Stromal cell of bone marrow (primary cell): ENCODE measurements around the gene ZNF407.

Experiments used
- DNase-seq: peaks from one replicate; pipeline ENCODE4 v3.0.0-alpha.2; 2012; ENCODE audit warnings: low read depth

Gene ZNF407

DNA sequence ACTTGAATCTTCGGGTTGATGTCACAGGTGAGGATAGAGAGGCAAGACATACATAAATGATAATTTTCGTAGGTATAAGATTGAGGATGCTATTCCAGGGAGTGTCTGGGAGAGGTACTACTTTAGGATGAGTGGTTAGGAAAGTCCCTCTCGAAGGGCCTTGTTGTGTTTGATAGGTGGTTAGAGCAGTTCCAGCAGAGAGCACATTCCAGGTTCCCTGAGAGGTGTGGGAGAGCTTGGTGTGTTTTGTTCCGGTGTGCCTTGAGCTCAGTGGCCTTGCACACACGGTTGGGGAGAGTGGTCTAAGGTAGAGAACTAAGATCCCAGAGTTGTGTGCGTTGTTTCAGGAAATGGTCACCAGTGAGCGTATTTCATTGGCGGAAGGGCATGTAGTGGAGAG lies 191.4 kb downstream of the ZNF407 start:
- DNase-seq: no peak

DNA sequence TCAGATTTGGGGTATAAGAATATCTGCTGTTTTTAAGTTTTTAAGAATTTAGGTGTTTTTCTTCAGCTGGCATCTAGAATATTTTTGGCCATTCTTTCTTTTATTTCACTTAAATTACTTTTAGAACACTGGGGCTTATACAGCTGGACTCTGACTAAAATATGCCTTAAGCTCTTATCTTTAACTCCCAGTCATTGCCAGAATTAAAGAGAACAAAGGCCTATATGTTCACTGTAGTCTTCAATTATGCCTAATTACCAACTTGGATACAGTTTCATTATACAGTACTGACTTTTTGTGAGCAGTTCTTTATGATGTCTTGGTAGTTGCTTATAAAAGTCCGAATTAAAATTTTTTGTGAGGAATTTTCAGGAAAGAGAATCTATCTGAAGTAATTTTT lies 192.8 kb downstream of the ZNF407 start:
- no peak for DNase-seq

DNA sequence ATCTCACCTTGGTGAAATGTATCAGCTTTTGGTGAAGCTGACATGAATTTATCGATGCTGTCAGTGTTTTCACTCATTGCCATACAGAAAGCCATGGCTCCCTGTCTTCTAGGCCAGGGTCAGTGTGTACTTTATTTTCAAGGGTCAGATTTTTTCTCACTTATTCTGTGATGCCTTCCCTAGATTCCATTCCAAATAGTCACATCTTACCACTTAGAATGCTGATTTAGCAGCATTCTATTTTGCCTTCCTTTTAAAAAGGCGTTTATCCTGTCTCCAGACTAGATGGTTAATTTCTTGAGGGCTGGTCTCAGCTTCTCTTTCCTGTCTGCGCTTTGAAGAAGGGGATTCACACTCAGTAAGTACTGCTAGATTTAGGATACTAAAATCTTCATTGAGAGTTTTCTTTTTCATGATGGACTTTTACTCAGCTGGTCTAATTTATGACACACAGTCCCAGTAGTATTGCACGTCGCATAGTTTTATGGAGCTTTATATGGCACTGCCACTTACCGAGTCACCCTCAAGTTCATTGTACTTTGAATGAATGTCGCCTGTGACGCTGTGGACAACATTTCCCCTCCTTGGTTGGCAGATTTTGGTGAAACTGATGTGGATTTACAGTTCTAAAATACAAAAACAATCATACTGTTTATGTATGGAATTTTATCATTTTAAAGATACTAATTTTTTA lies 194.0 kb downstream of the ZNF407 start:
- DNase-seq: no peak

DNA sequence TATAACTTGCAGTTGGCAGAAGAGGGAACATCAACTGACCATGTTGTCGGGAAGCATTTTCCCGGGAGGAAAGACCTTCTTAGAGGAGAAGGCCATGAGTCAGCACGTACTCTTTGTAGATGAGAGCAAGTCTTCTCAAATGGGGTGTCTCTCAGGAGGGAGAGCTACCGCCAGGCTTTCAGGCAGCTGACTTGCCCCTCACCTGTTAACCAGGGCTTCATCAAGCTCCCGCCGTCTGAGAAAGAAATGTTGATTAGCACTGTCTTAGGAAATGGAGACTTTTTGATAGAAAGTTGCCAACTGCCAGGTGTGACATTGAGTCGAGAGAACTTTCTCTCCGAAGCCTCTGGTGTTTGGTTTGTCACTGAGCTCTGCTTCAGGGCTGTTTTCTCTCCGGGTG lies 196.1 kb downstream of the ZNF407 start:
- no peak for DNase-seq

DNA sequence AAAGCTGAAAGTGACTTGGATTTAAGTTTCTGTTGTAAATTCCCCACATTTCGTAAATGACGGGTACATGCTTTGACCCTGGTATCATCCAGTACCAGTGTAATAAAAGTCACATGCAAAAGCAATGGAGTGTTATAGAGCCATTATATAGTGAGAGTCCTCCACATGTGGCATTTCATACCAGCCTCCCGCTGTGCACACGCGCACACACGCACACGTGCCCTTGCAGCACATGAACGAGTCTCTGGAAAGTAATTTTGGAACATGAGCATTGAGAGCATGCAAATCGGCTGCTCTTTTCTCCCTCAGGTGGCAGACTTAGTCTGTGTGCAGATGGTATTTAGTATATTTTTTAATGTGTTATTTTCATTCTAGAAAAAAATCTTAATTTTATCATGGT lies 198.1 kb downstream of the ZNF407 start:
- DNase-seq: no peak

DNA sequence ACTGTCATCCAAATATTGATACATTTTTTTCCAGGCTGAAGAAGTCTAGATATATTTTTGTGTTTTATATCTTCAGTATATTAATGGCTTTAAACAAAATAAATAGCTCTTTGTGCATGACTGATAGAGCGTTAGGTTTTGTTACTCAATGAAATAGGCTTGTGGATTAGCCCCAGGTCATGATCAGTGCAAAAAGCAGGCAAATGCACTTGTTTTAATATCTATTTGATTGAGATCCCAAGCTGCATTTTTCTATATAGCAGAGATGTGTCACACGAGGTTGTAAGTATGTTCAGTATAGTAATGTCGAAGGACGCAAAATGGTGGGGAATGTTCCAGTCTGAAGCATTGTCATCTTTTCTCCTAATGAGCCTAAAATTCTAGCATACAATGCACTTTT lies 198.5 kb downstream of the ZNF407 start:
- no peak for DNase-seq

DNA sequence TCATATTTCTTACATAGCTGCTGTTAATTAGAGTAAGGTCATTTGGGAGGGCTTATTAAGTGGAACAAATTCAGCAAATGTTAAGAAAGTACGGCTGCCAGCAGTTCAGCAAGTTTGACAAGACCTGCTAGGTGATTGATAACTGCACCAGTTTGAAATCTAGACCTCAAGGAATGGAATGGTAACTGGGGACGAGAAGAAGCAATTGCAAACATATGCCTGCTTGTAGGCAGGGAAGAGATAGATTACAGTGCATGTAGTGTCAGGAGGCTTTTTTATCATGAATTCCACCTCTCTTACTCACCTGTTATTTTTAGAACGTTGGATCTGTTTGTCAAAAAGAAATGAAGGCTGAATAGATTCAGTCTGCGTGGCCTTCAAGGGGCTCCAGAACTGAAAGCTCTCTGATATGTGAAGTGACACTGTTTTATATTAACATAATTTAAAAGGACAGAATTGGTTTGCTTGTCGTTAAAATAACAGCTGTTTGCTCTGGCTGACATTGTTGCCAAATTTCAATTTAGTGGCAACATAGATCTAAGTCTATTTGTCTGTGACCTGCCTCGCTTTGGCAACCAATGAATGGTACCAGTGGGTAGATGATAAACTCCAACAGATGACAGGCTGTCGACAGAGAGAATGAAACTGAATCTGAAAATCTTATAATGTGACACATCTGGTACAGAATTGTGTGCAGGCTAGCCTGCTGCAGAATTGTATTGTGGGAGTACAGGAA lies 199.3 kb downstream of the ZNF407 start:
- no peak for DNase-seq

DNA sequence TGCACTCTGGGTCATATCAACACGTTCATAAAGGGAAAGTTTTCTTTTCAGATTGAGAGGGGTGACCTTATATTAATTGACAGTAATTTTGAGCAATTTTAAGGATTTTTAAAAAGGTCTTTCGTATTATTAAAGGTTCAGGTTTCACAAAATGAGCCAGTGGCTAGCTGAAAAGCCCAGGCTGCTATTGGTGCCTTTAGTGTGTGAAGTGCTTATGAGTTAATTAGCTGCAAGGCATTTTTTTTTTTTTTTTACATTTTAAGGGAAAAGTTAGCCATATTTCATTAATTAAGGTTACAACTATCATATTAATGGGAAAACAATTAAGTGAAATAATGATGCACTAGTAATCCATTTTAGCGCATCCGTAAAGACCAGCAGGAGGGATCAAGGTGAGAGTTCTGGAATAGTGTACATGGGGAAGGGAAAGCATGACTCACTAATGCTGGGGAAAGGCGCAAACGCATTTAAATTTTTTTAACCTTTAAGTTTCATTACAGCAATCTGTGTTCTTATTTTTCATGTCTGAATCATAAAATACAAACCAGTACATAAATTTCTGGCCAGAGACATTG lies 200.0 kb downstream of the ZNF407 start:
- no peak for DNase-seq

DNA sequence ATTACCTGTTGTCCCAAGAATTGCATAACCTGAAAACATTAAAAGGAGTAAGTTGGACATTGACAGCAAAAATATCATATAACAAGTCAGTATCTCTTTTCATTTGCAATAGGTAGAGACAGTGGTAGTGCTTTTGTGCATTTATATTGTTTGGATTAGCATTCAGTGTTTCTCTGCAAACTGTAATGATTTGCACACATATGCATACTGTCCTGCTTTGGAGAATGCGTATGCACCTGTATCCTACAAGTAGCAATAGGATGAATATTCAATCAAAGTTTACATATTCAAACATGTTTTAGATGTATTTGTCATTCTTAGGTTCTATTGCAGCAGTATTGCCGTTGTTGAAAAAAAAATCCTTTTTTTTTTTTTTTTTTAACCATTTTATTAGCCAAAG lies 201.9 kb downstream of the ZNF407 start:
- no peak for DNase-seq

DNA sequence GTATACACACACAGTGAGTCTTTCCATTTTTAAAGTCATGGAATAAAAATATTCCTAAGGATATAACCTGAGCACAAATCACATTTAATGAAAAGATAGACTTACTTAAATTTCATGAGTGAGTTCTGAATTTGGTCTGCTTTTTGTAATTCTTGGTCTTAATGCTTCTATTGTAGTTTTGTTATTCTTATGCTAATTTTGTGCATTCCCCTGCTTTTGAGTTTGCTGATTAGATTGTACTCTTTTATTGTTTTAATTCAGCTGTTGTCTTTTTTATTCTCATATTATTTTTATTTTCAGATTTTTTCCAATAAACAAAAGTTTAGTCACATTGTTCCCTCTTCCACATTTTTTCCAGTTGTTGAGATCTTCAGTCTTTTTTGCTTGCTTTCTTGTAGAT lies 202.4 kb downstream of the ZNF407 start:
- DNase-seq: no peak

DNA sequence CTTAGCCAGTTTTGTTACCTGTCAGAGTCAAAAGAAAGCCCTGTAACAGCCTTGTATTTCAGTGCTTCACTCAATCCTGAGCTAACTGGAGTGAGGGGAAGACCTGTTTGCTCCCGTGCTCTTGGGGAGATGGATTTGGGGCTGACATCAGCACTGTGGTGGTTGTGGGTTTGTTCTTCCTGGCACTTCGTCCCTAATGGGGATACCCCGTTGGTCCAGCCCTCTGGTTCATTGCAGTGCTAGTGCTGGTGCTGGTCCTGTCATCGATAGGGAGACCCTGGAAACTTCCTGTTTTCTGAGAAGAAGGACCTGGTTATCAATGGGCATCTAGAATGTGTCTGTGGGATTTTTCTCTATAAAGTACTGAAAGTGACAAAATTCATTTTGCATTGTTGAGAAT lies 205.4 kb downstream of the ZNF407 start:
- DNase-seq: no peak

DNA sequence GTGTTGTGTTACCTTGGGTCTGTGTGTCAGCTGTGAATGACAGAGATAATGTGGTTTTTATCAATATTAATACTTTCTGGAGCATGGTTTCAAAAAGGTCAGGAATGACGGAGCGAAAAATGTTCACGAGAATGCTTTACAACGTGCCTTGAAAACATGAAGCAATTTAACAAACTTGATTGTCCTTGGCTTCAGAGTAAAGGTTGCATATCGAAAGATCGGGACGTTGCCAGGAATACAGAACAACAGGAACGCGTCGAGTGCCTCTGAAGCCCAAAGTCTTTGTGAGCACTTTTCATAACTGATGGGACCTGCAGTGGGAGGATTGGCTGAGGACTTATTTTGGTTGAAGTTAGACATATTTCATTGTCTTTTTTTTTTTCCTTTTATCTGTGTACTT lies 206.1 kb downstream of the ZNF407 start:
- DNase-seq: no peak

DNA sequence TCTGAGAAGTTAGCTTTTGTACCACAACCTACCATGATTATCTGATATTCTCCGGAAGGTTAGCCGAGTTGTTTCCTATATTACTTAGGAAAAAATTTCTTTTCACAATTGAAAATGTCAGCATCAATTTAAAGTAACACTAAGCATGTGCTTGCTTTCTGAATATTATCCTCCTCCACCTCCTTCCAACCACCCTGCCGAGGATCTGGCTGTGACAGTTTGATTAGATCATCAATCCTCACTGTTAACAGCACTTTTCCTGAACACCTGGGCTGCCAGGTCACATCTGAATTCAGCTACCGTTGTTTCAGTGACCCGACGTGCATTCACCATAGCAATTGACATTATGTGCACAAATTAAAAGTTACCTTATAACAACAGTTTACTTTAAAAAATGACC lies 207.0 kb downstream of the ZNF407 start:
- no peak for DNase-seq

DNA sequence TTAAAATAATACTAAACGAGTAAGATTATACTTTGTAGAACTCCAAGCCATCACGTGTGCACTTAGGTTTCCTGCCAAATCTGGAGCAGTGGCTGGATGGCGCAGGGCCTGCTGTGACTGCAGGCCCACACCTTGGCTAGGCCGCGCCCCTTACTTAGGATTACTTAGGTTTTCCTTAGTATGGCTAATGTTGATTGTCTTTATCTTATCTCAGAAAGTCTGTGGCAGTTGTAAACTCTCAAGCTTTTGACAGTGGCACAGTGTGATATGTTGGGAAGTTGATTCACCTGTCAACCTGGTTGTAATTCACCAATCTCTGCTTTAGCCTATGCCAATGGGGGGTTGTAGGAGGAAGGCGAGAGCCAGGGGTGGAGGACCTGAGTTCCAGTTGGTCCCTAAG lies 208.4 kb downstream of the ZNF407 start:
- no peak for DNase-seq

DNA sequence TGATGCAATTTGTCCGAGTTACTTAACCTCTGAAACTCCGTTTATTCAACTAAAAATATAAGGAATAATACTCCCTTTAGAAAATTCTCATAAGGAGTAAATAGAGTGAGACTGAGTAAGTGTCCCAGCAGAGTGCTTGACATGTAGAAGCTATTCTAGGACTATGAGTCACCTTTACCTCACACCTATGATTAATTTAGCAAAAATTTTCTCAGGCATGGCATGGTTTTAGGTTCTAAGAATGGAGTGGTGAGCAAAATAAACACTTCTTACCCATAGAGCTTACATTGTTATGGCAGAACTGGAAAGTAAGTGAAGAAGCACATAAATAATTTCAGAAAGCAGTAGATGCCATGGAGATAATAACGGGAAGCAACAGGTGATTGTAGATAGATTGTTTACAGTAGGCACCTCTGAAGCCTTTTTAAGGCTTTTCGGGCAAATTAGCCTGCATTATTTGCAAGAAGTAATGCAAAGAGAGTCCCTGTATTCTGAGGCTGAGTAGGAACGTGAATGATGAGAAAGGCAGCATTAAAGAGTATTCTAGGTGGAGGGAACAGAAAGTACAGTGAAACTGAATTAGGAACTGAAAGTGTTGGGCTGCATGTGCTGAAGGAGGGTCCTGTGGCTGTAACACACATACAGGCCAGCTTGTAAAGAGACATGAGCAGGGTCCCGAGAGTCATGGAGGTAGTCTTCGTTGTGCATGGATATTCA lies 209.2 kb downstream of the ZNF407 start:
- DNase-seq: peak; percentile 50

DNA sequence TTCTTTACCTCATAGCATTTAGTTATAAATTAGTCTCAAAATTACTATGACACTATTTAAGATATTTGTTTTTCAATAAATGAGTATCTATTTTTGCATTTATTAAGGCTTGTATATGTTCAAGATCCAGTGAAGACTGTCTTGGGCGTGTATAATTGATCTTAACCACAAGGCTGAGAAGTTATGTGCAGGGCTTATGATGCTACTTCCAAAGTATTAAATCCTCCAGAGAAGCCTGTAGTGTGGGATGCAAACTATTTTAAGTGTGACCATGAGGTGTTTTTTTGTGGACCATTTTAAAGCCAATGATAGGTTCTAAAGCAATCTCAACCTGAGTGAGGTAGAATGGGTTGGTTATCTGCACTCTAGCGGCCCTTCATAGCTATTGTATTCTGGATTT lies 219.9 kb downstream of the ZNF407 start:
- no peak for DNase-seq

DNA sequence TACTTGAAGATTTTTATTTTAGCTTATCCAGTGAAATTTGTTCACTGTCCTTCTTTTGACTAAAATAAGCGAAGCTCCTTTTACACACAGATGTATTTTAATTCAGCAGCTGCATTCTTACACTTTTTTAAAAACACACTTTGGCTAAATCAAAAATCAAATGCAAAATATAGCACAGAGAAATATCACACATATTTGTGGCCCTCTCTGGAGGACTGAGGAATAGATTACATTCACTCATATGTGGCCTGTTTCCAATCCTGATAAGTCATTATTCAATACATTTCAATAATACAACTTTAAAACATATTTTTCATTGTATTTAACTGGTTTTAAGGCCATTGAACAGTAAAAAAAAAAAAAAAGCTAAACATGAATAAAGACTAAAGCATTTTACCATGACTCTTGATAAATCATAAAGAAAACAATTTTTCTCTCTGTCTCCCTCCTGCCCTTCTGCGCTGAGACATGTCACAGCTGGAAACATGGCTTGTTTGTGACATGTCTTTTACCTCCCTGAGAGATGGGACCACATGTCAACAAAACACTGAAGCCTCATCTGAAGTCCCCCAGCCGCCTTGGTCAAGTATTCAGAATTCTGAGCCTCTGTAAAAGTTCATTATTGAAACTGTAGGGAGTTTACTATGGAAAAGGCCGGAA lies 221.0 kb downstream of the ZNF407 start:
- no peak for DNase-seq

DNA sequence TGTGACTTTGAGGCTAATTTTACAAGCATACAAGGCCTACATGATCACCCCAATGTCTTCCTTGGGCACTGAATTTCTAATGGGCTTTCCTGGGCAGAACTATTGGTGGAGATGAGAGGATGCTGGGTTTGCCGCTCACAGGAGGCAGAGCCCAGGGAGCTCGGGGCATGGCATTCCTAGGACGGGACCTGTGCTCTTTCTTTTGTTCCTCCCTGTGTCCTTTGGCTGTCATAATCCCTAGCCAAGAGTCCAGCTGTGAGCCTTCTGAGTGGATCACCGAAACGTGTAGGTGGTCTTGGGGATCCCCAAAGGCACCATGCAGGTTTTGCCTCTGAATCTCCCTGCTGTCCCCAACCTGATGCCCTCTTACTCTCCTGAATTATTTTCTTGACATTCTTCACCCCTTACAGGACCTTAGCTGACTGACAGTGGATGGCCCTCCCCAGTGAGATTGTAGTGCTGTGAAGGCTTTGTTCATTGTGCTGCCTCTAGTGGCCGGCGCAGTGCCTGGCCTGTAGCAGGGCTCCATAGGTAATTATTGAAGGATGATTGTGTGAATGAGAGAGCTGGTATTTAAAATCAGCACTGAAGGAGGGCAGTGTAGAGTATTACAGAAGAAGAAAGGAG lies 221.9 kb downstream of the ZNF407 start:
- no peak for DNase-seq

DNA sequence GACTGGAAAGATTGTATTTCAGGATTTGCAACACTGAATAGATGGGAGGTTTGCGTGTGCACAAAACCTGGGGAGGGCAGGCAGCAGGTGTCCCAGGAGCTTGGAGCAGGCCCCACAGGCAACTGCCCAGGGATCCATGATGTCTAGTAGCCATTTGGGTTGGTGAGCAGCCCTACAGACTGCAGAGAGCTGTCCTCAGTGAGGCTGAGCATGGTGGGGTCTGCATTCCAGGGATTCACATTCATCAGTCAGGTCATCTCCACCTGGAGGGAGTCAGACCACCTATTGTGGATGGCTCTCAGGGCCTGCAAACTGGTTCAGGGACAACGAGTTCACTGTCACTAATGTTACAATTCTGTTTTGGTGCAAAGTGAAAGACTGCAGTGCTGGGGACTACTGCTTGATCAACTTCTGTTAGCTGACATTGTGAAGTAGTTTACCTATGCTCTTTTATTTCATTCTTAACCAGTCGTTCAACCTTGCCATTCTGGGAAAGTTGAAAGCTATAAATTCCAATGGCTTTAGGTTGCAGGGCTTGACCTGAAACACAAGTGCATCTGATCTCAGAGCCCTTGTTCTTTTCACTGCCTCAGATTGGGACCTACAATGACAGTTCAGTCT lies 222.6 kb downstream of the ZNF407 start:
- DNase-seq: no peak

DNA sequence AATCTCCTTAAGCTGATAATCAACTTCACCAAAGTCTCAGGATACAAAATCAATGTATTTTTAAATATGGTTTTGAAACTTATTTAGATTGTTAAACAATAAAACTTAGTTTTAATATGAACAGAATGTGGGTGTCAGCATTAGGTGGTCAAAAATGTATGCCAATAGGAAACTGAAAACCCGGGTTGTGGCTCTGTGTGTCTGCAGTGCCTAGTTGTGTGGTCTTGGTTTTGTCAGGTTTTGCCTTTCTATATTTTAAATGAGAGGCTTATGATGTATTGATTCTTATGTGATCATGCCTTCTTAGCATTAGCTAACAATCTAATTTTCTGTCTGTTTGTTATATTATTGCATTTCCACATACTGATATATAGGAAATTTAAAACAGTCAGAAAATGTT lies 227.8 kb downstream of the ZNF407 start:
- no peak for DNase-seq

DNA sequence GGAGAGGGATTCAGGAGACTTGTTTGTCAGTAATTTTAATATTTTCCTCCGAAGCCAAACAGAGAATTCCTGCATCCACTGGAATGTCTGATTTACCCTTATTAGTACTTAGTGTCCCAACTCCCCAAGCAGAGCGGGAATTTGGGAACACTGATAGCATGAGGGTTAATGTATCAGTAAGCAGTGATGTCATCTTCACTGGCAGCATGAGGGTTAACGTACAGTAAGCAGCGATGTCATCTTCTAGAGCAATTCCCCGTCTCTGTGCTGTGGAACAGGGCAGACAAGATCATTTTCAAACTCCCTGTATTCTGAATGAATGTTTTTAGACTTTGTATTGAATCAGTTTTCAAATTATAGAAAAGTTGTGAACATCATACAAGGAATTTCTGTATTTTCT lies 228.9 kb downstream of the ZNF407 start:
- DNase-seq: no peak

DNA sequence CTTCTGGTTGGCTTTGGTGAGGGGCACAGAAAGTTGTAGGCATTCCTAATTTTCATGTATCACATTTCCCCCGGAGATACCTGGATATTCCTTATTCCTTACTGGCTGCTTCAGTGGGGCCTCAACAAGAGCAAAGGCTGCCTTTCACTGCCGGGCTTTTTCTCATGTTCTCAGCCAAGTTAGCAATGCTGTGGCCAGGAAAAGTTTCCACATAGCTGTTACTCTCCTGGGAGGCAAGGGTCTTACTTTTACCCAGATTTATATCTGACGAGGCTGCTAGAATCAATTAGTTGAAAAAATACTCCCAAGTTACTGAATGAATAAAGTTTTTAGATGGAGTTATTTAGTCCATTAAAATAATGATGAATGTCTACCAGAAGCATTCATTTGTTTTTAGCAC lies 230.5 kb downstream of the ZNF407 start:
- DNase-seq: no peak
